Left lobe of liver (tissue), 2 donors: ENCODE measurements around the gene SLC50A1. TPM values are rescaled to one million over a fixed set of nuclear protein-coding genes. Genes with fewer than 3 reads are reported as not detected.

Source experiments
- ATAC-seq: fragments of 200-7000 bp; cut with Tn5 transposase; one replicate; pipeline ENCODE4 v1.9.1; 2020; ENCODE audit warnings: mild to moderate bottlenecking, moderate library complexity
- DNase-seq: peaks from one replicate; pipeline ENCODE4 v3.0.0-alpha.2; 2020; ENCODE audit warnings: low spot score
- total RNA-seq: library from RNA; stranded (reverse); gene quantifications from one replicate; pipeline ENCODE4 v1.2.1, GENCODE V29; 2021
- donor health status: DM: no; HTN: no; CAD: no; lungs with moderate emphysema.
- donor health status: DM: no; HTN: yes; CAD: no.

The SLC50A1 gene
- 22.4 TPM for total RNA-seq

DNA sequence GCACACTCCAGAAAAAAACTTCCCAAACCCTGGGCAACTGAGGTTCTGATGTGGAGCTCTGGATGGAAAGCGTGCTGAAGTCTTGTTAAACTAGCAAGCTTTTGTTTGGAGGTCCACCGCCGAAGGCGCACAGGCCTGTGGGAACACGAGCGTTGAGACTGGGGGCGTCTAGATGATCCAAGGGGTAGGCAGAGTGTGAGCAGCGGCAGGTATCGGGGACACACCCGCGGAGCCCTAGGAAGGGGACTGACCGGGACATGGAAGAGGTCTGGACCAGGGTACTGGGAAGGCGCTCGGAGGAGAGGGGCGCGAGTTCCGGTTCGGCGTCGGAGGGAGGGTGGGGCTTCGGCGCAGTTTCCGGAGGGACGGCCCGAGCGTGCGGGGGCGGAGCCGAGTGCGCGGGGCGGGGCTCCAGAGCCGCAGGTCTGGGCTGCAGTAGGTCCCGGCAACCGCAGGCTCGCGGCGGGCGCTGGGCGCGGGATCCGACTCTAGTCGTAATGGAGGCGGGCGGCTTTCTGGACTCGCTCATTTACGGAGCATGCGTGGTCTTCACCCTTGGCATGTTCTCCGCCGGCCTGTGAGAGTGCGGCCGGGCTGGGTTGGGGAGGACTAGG, at the start of gene SLC50A1:
Gene SLC50A1, plus strand, starts transcription at position 438 of the 614 bp plus-strand sequence. Its CDS starts 60 bp downstream, at position 498.
- ATAC-seq (peak; percentile 75), DNase-seq (peak; percentile 95)

DNA sequence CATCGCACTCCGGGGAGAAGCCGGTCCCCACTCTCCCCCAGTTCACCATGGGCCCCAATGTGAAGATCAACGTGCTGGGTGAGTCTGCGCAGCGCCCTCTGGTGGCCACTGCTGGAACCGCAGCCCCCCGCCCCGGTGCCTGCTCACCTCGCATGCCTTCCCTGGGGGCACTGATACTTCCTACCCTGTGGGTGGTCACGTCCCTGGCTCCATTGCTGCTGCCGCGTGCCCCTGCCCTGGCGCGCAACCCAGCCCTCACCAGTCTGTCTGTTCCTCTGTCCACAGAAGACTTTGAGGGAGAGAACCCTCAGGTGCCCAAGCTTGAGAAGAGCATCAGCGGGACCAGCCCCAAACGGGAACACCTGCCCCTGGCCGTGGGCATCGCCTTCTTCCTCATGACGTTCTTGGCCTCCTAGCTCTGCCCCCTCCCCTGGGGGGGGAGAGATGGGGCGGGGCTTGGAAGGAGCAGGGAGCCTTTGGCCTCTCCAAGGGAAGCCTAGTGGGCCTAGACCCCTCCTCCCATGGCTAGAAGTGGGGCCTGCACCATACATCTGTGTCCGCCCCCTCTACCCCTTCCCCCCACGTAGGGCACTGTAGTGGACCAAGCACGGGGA, 49.4 kb upstream of the SLC50A1 start:
- ATAC-seq (peak; percentile 48), DNase-seq (peak; percentile 73)

DNA sequence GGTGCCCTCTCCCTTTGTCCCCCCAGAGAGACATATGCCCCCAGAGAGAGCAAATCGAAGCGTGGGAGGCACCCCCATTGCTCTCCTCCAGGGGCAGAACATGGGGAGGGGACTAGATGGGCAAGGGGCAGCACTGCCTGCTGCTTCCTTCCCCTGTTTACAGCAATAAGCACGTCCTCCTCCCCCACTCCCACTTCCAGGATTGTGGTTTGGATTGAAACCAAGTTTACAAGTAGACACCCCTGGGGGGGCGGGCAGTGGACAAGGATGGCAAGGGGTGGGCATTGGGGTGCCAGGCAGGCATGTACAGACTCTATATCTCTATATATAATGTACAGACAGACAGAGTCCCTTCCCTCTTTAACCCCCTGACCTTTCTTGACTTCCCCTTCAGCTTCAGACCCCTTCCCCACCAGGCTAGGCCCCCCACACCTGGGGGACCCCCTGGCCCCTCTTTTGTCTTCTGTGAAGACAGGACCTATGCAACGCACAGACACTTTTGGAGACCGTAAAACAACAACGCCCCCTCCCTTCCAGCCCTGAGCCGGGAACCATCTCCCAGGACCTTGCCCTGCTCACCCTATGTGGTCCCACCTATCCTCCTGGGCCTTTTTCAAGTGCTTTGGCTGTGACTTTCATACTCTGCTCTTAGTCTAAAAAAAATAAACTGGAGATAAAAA, 48.7 kb upstream of the SLC50A1 start:
- no peak for DNase-seq
- ATAC-seq: no peak

DNA sequence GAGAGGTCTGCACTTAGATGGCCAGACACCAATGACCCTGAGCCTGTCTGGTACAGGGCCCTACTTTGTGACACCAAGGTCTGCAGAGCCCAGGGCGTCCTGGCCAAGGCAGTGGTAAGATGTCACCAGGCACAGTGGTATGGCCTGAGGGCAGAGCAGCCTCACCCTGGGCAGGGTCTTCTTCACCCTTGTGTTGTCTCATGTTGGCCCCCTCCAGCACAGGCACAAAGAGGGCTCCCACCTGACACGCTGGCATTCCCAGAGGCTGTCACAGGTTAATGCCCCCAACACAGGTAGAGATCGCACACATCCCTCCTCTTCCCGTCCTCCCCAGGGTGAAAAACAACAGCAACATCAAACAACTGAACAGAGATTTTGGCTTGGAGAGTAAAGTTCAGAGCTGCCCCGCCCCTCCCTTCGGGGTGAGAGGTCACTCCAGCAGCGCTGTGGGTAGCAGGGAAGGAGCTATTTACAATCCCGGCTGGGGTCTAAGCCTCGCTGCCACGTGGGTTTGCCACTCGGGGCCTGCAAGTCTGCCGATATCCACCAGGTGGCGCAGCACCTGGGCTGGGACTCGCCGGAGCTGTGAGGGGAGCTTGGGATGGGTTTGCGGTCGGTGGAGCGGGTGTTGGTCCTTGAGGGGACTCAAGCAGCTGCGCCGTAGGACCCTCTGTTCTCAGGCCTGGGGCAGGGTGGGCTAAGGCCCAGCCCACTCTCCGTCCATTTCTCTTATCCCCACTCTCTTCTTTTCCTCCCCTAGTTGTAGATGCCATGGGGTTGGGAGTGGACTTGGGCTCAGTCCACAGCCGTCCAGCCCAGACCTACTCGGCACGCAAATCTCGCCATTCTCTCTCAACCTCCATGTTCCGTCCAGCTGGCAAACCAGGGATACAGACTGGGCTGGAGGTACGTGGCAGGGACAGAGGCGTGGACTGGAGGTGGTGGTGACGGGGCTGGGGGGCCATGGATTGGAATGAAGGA, 44.3 kb upstream of the SLC50A1 start:
- ATAC-seq (peak; percentile 86), DNase-seq (peak; percentile 79)

- DNase-seq (no peak), ATAC-seq (no peak)
These were observed 43.5 kb upstream of the SLC50A1 start for GRCh38 chr1:155092131-155092530.

GRCh38 chr1:155092641-155093040, 43.0 kb upstream of the SLC50A1 start:
- DNase-seq (no peak), ATAC-seq (no peak)

DNA sequence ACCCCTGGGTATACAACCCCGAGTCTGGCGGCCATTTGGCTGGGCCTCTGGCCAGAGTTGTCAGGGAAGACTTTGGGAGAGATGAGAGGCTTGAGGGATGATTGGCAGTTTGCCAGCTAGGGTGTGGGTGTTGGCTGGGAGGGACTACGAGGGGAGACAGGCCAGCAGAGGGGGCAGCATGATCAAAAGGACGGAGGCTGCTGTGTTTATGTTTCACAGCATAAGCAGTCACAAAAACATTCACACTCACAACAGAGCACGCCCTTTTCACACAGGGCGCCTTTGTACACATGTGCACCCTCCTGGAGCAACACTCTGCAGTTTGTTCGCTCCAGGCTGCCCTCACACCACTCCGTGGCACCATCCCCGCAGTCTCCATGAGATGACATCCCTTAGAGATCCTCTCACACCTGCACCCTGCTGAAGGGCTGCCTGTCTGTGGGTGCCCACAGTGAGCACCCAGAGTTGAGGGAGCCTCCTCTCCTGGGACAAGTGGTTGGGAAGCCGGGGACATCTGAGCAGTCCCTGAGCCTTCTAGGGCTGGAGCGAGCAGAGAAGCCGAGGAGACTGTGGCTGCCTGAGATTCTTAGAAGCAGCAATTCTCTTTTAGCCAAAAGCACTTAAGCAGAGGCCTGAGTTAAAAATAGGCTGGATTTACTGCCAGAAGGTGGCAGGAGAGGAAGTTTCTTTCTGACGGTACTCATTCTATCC, 41.6 kb upstream of the SLC50A1 start:
- DNase-seq (no peak), ATAC-seq (peak; percentile 65)

GRCh38 chr1:155094622-155094948, 41.1 kb upstream of the SLC50A1 start:
- ATAC-seq: no peak
- no peak for DNase-seq

GRCh38 chr1:155099331-155099730, 36.3 kb upstream of the SLC50A1 start:
- DNase-seq: no peak
- ATAC-seq: no peak

DNA sequence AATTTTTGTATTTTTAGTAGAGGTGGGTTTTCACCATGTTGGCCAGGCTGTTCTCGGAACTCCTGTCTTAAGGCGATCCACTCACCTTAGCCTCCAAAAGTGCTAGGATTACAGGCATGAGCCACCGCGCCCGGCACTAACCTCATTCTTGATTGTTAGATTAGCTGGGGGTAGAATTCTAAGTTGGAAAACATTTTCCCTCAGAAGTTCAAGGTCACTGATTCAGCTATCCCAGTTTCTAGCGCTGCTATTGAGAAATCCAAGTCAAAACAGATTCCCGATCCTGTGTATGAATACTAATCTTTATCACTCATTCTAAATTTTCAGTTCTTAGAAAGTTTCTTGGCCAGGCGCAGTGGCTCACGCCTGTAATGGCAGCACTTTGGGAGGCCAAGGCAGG, 32.3 kb upstream of the SLC50A1 start:
- ATAC-seq: peak; percentile 3
- DNase-seq: no peak

DNA sequence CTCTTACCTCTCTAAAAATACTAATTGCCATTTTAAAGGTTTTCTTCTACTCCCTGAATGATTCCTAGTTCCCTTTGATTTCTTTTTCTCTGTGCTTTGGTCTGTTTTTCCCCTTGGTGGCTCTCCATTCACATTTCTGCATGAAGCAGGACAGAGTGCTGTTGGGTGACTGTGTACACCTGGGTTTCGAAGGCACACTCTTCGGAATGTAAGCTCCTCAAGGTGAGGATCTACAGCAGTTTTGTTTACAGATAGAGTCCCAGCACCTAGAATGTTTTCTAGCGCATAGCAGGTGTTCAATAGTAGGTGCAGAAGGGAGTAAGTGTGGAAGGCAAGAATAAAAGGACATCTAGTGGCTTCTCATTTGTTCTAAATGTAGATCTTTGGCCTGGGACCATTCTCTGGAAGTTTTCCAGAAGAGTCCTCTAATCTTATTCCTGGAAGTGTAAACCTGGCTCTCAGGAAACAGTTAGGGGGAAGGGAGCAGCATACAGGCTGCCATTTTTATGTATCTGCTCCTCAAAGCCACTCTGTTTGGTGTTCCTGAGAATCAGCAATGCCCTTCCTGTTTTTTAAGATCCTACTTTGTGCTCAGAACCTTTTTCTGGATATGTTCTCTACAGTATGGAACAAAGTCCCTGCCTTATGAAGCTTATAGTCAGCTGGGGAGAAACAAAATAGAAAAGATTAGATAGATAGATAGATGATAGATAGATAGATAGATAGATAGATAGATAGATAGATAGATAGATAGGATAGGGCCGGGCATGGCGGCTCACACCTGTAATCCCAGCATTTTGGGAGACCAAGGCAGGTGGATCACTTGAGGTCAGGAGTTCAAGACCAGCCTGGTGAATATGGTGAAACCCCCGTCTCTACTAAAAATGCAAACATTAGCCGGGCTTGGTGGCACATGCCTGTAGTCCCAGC, 30.8 kb upstream of the SLC50A1 start:
- no peak for DNase-seq

GRCh38 chr1:155105604-155106011, 30.0 kb upstream of the SLC50A1 start:
- peak; percentile 95 for DNase-seq
- ATAC-seq: peak; percentile 64

More for the DNA sequence above, 30.8 kb upstream of the SLC50A1 start:
- ATAC-seq: no peak

DNA sequence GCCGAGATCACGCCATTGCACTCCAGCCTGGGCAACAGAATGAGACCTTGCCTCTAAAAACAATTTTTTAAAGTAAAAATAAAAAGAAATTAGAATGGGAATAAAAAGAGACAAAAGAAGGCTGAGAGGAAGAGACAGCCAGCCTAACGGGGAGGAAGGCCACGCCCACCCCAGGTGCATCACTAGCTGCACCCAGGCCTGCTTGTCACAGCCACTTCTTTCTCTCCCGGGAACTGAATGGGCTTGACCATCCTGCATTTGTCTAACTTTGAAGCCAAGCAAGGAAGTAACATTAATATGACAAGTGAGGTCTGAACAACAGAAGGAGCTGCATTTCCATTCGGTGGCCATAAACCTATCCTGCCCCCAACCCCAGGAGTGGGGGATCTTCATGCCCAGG, 28.8 kb upstream of the SLC50A1 start:
- DNase-seq (peak; percentile 69), ATAC-seq (peak; percentile 47)

DNA sequence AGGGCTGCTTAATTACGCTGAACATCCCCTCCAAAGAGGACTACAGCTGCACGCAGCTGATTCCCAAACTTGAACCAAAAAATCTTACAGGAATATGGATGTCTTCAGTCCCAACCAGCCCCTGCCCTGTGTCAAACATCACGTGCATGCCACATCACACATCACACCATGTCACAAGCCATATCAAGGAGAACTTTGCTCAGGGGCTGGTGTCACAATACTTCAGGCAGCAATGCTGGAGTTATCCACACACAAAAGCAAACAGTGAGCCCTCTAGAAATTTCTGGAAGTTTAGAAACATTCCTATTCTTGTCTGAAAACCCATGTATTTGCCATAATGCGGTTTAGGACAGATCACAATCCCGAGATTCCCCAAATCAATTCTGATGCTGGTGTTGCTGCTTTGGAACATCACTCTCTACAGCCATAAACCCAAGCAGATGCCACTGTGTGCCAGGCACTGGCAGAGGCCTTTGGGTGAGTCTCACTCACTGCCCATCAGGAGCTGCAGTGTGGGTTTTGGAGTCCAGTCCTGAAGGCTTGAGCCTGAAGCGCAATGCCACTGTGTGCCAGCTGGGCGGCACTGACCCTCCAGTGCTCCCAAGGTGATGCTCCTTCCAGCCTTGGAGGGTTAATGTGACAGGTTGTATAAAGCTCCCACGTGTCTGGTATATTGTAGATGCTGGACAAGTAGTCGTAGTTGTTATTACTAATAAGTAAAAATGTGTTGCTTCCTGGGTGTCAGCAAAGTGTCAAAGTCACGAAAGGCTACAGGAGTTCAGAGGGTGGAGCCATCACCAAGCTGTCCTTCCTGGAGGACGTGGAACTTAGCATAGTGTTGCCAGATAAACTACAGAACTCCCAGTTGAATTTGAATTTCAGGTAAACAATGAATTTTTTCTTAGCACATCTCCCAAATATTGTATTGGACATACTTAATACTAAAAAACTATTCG, 28.1 kb upstream of the SLC50A1 start:
- ATAC-seq (peak; percentile 67), DNase-seq (peak; percentile 94)

DNA sequence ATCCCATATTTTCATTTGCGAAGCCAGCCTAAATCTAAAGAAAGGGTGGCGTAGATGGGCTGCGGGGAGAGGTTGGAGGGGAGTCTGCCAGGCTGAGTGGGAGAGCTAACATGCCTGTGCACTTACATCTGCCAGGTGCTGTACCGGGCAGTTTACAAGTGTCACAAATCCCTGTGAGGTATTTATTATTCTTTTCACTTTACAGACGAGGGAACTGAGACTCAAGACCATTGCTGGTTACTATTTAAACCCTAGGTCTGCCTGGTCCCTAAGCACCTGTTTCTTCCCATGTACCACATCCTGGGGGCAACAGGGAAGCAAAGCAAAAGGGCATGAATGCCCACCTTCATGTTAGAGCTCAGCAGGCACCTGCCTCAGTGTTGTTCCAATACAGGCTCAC, 27.4 kb upstream of the SLC50A1 start:
- DNase-seq (no peak), ATAC-seq (peak; percentile 1)

DNA sequence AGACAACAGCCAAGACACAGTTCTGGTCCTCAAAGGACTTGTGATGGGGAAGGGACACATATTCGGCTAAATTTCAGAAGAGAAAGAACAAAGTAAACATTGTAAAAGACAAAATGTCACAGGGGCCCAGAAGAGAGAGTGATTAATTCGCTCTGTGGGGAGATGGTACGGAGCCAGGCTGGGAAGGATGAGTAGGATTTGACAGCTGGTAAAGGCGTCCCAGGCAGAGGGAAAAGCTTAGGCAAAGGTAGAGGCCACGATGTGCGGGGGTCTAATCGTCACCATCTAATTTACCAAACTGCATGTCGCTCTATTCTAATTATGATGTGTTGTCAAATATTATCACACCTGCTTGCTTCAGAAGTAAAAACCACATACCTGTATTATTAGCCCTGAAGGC, 25.3 kb upstream of the SLC50A1 start:
- no peak for ATAC-seq

GRCh38 chr1:155110826-155111225, 24.8 kb upstream of the SLC50A1 start:
- DNase-seq (no peak), ATAC-seq (no peak)

More for the DNA sequence above, 25.3 kb upstream of the SLC50A1 start:
- no peak for DNase-seq

DNA sequence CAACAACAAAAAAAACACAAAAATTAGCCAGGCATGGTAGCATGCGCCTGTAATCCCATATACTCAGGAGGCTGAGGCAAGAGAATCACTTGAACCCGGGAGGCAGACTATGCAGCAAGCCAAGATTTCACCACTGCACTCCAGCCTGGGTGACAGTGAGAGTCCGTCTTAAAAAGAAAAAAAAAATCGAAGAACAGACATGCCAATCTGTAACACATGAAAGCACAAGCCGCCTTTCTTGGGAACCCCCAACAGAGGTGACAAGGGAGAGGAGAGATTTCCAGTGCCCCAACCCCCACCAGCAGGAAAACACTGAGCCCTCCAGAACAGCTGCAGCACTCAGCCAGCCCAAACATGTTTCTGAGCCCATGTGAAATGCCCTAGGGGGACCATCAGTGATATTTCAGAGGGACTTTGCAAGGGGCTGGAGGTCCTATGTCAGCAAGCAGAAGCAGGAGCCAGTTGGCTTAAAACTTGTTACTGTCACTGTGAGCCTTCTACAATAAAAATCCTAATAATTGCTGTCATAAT, 22.1 kb upstream of the SLC50A1 start:
- DNase-seq (no peak), ATAC-seq (no peak)
